HFFc6 (cell line): ENCODE measurements around the gene SLCO3A1. TPM values are rescaled to one million over a fixed set of nuclear protein-coding genes. Genes with fewer than 3 reads are reported as not detected.

Experiments
- DNase-seq: peaks from one replicate; pipeline ENCODE4 v3.0.0-alpha.2; 2018
- H3K27ac Mint-ChIP-seq: 2 replicates; pipeline ENCODE4 v1.8.0; 2020; ENCODE audit warnings: mild to moderate bottlenecking, mixed read lengths
- H3K27me3 Mint-ChIP-seq: 2 replicates; pipeline ENCODE4 v1.8.0; 2021; ENCODE audit warnings: mild to moderate bottlenecking, moderate library complexity, mixed read lengths; ENCODE audit not compliant: insufficient read depth
- H3K36me3 Mint-ChIP-seq: 2 replicates; pipeline ENCODE4 v1.8.0; 2021; ENCODE audit warnings: low read depth, mixed read lengths
- H3K4me1 Mint-ChIP-seq: 2 replicates; pipeline ENCODE4 v1.8.0; 2020; ENCODE audit warnings: low read depth, mixed read lengths
- H3K4me3 Mint-ChIP-seq: 2 replicates; pipeline ENCODE4 v1.8.0; 2020; ENCODE audit warnings: mild to moderate bottlenecking, moderate library complexity, mixed read lengths
- H3K9me3 Mint-ChIP-seq: 2 replicates; pipeline ENCODE4 v1.8.0; 2020; ENCODE audit warnings: mild to moderate bottlenecking, mixed read lengths
- total RNA-seq, 6 experiments: library from RNA; stranded (reverse); fragmentation: NEBNext Ultra II Directional; extraction: Animal tissue kit (Norgen Biotek cat#: 25700); gene quantifications; 2 replicates in 1 of 6; 3 replicates in 5 of 6; pipeline ENCODE4 v1.2.3, GENCODE V29; 2021
- TF ChIP-seq, protein P1 (sequence below): fragments of 200-600 bp; sonication (generic); IDR thresholded peaks from 2 replicates; pipeline ENCODE4 v1.5.0; 2021; ENCODE audit warnings: antibody characterized with exemption, mild to moderate bottlenecking

The SLCO3A1 gene
- total RNA-seq, 6 experiments from 2014 or later, result 5.7 to 19.4 (median 14.4) TPM

DNA sequence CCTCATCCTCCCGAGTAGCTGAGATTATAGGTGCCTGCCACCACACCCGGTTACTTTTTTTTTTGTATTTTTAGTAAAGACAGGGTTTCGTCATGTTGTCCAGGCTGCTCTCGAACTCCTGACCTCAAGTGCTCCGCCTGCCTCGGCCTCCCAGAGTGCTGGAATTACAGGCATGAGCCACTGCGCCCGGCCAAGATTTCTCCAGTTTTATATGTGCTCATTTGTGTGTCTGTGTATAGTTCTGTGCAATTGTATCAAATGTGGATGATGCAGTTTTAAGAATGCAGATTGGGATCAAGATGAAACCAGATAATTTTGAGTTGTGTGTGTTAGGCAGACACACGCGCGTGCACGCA is 68.3 kb downstream of the SLCO3A1 start:
- no peaks in the 10 kb centered on the region for H3K4me1 Mint-ChIP-seq
- no peak for DNase-seq
- no peak overlapping the region for H3K4me3 Mint-ChIP-seq
- TF ChIP-seq, protein P1, sequence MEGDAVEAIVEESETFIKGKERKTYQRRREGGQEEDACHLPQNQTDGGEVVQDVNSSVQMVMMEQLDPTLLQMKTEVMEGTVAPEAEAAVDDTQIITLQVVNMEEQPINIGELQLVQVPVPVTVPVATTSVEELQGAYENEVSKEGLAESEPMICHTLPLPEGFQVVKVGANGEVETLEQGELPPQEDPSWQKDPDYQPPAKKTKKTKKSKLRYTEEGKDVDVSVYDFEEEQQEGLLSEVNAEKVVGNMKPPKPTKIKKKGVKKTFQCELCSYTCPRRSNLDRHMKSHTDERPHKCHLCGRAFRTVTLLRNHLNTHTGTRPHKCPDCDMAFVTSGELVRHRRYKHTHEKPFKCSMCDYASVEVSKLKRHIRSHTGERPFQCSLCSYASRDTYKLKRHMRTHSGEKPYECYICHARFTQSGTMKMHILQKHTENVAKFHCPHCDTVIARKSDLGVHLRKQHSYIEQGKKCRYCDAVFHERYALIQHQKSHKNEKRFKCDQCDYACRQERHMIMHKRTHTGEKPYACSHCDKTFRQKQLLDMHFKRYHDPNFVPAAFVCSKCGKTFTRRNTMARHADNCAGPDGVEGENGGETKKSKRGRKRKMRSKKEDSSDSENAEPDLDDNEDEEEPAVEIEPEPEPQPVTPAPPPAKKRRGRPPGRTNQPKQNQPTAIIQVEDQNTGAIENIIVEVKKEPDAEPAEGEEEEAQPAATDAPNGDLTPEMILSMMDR, result no peak
- H3K9me3 Mint-ChIP-seq, result no peaks in the 10 kb centered on the region; the same call in 1 of the 2 replicates
- H3K27me3 Mint-ChIP-seq, result no peaks in the 10 kb centered on the region; the same call in 1 of the 2 replicates
- H3K27ac Mint-ChIP-seq, result no peak overlapping the region
- no peaks in the 10 kb centered on the region for H3K36me3 Mint-ChIP-seq

DNA sequence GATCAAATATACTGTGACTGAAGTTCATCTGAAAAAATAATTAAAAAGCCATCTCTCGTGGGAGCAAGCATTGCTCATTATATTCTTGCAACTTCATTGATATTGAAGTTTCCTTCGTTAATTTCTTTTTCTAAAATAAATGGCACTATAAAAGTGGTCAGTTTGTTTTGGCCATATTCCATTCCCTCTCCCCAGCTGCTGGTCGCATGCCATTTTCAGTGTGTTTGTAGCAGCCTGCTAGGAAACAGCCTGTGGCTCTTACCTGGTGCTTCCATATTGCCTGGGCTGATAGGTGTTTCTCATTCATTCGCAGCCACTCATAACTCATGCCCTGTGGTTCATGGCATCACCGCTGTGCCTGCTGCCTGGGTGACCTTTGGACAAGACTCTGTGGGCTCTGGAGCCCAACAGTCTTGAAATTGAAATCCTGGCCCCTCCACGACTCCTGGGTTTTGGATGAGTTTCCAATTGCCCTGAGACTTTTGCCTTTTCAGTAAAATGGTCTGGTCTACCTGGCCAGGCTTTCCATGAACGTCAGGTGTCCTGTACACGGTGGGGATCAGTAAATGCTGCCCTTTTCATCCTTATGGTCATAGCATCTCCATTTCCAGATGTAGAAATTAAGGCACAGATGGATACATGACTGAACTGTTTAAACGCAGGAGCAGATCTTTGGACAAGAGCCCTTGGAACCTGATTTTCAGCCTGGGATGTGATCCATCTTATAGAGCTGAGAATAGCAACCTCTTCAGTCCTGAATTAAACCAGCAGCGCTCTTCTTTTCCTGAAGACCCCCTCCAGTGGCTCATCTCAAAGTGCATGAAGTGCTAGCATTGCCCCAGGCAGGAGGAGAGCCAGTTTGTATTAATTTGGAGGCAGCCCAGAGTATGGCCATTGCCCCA is 69.4 kb downstream of the SLCO3A1 start:
- H3K36me3 Mint-ChIP-seq, result no peaks in the 10 kb centered on the region
- no peak overlapping the region for H3K27ac Mint-ChIP-seq
- no peak overlapping the region for H3K4me3 Mint-ChIP-seq
- H3K4me1 Mint-ChIP-seq, result no peaks in the 10 kb centered on the region
- TF ChIP-seq, protein P1, result no peak
- DNase-seq, result no peak
- H3K9me3 Mint-ChIP-seq, result no peaks in the 10 kb centered on the region; the same call in 1 of the 2 replicates
- no peaks in the 10 kb centered on the region; the same call in 1 of the 2 replicates for H3K27me3 Mint-ChIP-seq

- TF ChIP-seq, protein P1, result no peak
- no peaks in the 10 kb centered on the region; the same call in 1 of the 2 replicates for H3K9me3 Mint-ChIP-seq
- H3K27ac Mint-ChIP-seq, result no peak overlapping the region
- no peaks in the 10 kb centered on the region for H3K4me1 Mint-ChIP-seq
- H3K4me3 Mint-ChIP-seq, result no peak overlapping the region
- H3K27me3 Mint-ChIP-seq, result no peaks in the 10 kb centered on the region; the same call in 1 of the 2 replicates
- no peaks in the 10 kb centered on the region for H3K36me3 Mint-ChIP-seq
- no peak for DNase-seq
These were observed 70.7 kb downstream of the SLCO3A1 start for GRCh38 chr15:91924183-91924582.

- no peak for DNase-seq
- no peaks in the 10 kb centered on the region for H3K36me3 Mint-ChIP-seq
- no peak overlapping the region for H3K27ac Mint-ChIP-seq
- TF ChIP-seq, protein P1, result no peak
- no peaks in the 10 kb centered on the region; the same call in 1 of the 2 replicates for H3K27me3 Mint-ChIP-seq
- H3K9me3 Mint-ChIP-seq, result peaks cover 2% of the 10 kb centered on the region; the same call in 1 of the 2 replicates
- no peaks in the 10 kb centered on the region for H3K4me1 Mint-ChIP-seq
- no peak overlapping the region for H3K4me3 Mint-ChIP-seq
These were observed 71.5 kb downstream of the SLCO3A1 start for GRCh38 chr15:91924837-91925495.

- H3K27me3 Mint-ChIP-seq, result no peaks in the 10 kb centered on the region; the same call in 1 of the 2 replicates
- H3K4me1 Mint-ChIP-seq, result no peaks in the 10 kb centered on the region
- H3K4me3 Mint-ChIP-seq, result no peak overlapping the region
- TF ChIP-seq, protein P1, result no peak
- H3K27ac Mint-ChIP-seq, result no peak overlapping the region
- H3K36me3 Mint-ChIP-seq, result no peaks in the 10 kb centered on the region
- peaks cover 4% of the 10 kb centered on the region; the same call in 1 of the 2 replicates for H3K9me3 Mint-ChIP-seq
- DNase-seq, result no peak
These were observed 72.3 kb downstream of the SLCO3A1 start for GRCh38 chr15:91925794-91926193.
